ENCODE data around the gene FAM222B.

DNA sequence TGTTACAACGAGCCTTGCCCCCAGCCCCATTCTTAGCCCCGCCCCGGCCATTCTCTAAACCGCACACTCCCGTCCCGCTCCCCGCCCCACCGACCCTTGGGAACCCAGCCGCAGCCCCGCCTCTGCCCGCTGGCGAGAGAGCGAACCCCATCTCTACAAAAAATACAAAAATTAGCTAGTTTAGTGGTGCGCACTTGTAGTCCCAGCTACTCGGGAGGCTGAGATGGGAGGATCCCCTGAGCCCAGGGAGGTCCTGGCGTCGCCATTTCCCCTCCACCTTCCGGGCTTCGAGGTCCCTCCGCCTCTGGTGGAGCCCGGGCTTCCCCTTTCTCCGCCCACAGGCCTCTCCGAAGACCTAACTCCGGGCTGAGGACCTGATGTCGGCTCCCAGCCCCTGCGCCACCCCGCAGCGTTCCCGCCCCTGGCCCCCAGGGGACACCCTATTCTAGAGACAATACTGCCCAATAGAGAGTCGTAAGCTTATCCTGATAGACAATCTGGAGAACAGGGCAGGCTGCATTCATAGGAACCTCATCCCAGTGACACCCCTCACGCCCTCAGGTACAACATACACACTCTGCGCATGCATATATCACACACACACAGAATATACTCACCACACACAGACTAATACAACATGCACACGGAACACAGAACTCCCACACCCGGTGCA is 130.4 kb downstream of the FAM222B start:
- TF ChIP-seq, protein P1, sequence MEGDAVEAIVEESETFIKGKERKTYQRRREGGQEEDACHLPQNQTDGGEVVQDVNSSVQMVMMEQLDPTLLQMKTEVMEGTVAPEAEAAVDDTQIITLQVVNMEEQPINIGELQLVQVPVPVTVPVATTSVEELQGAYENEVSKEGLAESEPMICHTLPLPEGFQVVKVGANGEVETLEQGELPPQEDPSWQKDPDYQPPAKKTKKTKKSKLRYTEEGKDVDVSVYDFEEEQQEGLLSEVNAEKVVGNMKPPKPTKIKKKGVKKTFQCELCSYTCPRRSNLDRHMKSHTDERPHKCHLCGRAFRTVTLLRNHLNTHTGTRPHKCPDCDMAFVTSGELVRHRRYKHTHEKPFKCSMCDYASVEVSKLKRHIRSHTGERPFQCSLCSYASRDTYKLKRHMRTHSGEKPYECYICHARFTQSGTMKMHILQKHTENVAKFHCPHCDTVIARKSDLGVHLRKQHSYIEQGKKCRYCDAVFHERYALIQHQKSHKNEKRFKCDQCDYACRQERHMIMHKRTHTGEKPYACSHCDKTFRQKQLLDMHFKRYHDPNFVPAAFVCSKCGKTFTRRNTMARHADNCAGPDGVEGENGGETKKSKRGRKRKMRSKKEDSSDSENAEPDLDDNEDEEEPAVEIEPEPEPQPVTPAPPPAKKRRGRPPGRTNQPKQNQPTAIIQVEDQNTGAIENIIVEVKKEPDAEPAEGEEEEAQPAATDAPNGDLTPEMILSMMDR (IDR thresholded peaks at IDR 0.05): no peak
- no peak for TF ChIP-seq POLR2A (IDR thresholded peaks at IDR 0.05)
